Body of pancreas (tissue), 4 donors: ENCODE measurements around the gene MYLK4.

ENCODE experiments used
- CTCF ChIP-seq, 7 experiments: fragments of 450-650 bp in 4 of 7; fragments of 200-600 bp in 3 of 7; sonication (generic) in 3 of 7; IDR thresholded peaks; one replicate each; pipeline ENCODE4 v1.5.1; 2016 to 2019; ENCODE audit warnings: antibody characterized with exemption in 7 of 7
- POLR2A ChIP-seq, 3 donors: fragments of 450-650 bp; IDR thresholded peaks; one replicate each; pipeline ENCODE4 v1.6.1; 2016; ENCODE audit warnings: antibody characterized with exemption in 3 of 3, mild to moderate bottlenecking in 2 of 3

DNA sequence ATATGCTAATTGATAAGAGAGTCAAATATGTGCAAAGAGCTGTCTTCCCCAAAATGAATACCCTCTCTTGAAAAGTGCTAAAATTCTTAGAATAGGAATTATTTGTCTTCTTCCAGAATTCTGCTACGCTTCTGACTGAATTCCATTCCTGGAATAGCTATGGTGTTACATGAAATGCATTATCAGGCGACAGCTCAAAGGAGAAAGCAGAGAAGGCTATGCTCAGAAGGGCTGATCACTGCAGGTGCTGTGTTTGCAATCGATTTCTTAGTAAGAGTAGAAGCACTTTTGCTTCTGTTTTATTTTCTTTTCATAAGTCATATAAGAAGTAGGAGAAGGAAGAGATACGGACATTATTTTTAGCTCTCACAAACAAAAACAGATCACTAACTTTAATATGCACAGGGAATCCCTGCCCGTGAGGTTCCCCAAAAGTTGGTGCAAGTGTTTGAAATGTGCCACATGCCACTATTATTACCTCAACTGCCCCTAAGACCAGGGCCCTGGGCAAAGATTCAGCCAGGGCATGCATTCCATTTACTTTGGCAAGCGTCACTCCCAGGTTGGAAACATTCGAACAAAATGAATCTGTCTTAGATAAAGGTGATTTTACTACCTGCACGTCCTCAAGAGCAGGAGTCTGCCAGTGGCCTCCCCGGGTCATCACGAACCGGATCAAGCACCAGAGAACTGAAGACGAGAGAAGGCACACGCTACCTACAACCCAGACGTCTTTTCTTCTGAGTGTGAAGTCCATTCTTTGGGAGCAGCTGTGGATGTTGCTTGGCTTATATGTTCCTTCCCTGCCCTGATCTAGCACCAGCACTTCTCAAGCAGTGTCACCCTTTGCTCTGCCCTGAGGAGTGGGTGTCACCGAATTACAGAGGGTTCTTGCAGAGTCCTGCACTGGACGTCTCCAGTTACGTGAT lies 7.2 kb downstream of the MYLK4 start:
- TF ChIP-seq CTCF (IDR thresholded peaks at IDR 0.05) (no peak), POLR2A (IDR thresholded peaks at IDR 0.05) (peak in 1 of 3 donors; percentile 33)
